LoVo (cell line): ENCODE measurements around the gene FOXC1.

Experiments
- DNase-seq: peaks from one replicate; pipeline ENCODE4 v3.0.0-alpha.2; 2016; ENCODE audit warnings: low spot score

FOXC1 gene

GRCh38 chr6:1612299-1612973 lies 2.7 kb downstream of the FOXC1 start:
- DNase-seq = no peak

GRCh38 chr6:1612974-1613306 lies 3.2 kb downstream of the FOXC1 start:
- no peak for DNase-seq

- no peak for DNase-seq
Observed at GRCh38 chr6:1613346-1613687, 3.6 kb downstream of the FOXC1 start.

- no peak for DNase-seq
Observed at GRCh38 chr6:1613688-1614447, 4.2 kb downstream of the FOXC1 start.

GRCh38 chr6:1614448-1615150 lies 4.9 kb downstream of the FOXC1 start:
- DNase-seq = no peak

GRCh38 chr6:1615151-1615852 lies 5.6 kb downstream of the FOXC1 start:
- DNase-seq = no peak

GRCh38 chr6:1615853-1616420 lies 6.2 kb downstream of the FOXC1 start:
- DNase-seq = no peak

- no peak for DNase-seq
Observed at GRCh38 chr6:1616701-1617463, 7.2 kb downstream of the FOXC1 start.

- no peak for DNase-seq
Observed at GRCh38 chr6:1617466-1618310, 8.0 kb downstream of the FOXC1 start.

- DNase-seq = no peak
Observed at GRCh38 chr6:1618311-1619097, 8.8 kb downstream of the FOXC1 start.

- no peak for DNase-seq
Observed at GRCh38 chr6:1619098-1619672, 9.5 kb downstream of the FOXC1 start.

- no peak for DNase-seq
Observed at GRCh38 chr6:1619673-1620503, 10.2 kb downstream of the FOXC1 start.

GRCh38 chr6:1620504-1621069 lies 10.9 kb downstream of the FOXC1 start:
- DNase-seq = no peak

GRCh38 chr6:1621070-1621701 lies 11.5 kb downstream of the FOXC1 start:
- no peak for DNase-seq

GRCh38 chr6:1622220-1622850 lies 12.6 kb downstream of the FOXC1 start:
- no peak for DNase-seq

GRCh38 chr6:1622851-1623768 lies 13.4 kb downstream of the FOXC1 start:
- DNase-seq = no peak
